ENCODE measurements around the gene TMCC1.
"Not testable (repeated sequence)": the region's sequence is repeated elsewhere in the genome, so short reads cannot be mapped to it uniquely, and the experiment has no call there.

TMCC1 gene

GRCh38 chr3:129640985-129641384, 252.5 kb downstream of the TMCC1 start:
- not testable (repeated sequence) for DNase-seq

- no peak for DNase-seq
Observed at GRCh38 chr3:129638481-129638880, 255.0 kb downstream of the TMCC1 start.

DNA sequence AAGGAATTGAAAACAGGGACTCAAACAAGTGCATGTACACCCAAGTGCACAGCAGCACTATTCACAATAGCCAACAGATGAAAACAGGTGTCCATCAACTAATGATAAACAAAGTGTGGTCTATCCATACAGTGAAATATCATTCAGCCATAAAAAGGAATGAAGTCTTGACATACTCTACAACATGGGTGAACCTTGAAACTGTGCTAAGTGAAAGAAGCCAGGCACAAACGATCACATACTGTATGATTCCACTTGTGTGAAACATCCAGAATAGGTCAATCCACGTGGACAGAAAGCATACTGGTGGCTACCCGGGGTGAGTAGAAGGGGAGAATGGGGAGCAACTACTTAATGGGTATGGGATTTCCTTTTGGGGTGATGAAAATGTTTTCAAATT, 257.4 kb downstream of the TMCC1 start:
- DNase-seq = no peak

DNA sequence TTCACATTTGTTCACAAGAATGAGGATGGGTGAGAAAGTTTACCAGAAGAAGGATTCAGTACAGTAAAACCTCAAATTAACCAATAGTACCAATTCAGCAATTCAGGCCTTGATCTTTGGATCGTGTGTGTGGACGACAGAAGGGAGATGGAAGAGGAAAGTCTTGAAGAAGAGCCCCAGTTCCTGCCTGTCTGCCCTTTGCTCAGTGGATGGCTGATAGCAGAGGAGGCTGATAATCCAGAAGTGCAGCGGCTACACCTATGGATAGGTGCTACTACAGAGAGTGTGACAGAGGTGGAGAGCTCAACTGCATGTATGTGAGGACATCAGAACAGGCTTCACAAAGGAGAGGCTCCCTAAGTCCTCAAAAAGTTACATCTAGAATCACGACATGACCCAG, 257.9 kb downstream of the TMCC1 start:
- no peak for DNase-seq

- no peak for DNase-seq
Observed at GRCh38 chr3:129633751-129634481, 259.6 kb downstream of the TMCC1 start.

DNA sequence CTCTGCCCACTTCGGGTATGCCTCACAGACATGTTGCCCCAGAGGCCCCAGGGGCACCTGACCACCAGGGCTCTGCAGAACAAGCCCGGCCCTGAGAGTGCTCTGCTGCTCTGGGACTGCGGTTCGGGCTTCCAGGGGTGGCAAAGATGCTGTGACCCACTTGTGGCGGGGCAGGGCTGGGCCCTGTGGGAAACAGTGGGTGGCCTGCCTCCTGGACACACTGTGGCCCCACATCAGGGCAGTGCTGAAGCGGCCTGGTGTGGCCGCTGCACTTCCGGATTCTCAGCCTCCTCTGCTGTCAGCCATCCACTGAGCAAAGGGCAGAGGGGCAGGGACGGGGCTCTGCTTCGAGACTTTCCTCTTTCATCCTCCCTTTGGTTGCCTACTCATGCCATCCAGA, 260.5 kb downstream of the TMCC1 start:
- no peak for DNase-seq

DNA sequence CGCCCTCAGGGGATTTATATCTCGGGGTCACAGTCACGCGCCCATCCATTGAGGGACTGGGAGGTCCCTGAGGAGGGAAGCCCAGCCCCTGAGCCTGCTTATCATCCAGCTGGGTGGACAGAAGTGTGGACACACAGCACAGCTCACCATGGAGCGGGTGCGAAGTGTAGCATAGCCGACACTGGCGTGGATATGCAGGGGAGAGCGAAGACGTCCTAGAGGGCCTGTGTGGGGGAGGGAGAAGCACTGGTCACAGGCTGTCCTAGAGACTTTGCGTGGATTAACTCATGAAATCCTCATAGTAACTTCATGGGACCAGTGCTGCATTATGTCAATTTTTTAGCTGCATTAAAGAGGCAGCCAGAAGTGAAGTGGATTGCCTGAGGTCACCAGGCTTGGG, 261.0 kb downstream of the TMCC1 start:
- DNase-seq = no peak

GRCh38 chr3:129632056-129632455, 261.5 kb downstream of the TMCC1 start:
- DNase-seq = no peak

- no peak for DNase-seq
Observed at GRCh38 chr3:129629011-129629410, 264.5 kb downstream of the TMCC1 start.

DNA sequence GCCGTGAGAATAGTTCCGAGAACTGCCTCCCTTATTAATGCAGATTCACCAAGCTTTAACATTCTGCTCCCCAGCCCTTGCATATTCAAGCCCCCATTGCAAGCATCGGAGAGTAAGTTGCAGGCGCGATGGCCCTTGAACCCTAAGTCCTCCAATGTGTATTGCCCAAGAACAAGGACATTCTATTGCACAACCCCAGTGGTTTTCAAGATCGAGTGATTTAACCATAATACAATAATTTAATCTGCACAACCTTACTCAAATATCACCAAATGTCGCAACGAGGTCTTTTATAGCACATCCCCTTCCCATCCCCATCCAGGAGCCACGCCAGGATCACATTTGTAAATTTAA, 265.4 kb downstream of the TMCC1 start:
- no peak for DNase-seq

- DNase-seq = peak; percentile 83
Observed at GRCh38 chr3:129627350-129628168, 266.0 kb downstream of the TMCC1 start.

GRCh38 chr3:129626744-129627349, 266.7 kb downstream of the TMCC1 start:
- peak; percentile 90 for DNase-seq

DNA sequence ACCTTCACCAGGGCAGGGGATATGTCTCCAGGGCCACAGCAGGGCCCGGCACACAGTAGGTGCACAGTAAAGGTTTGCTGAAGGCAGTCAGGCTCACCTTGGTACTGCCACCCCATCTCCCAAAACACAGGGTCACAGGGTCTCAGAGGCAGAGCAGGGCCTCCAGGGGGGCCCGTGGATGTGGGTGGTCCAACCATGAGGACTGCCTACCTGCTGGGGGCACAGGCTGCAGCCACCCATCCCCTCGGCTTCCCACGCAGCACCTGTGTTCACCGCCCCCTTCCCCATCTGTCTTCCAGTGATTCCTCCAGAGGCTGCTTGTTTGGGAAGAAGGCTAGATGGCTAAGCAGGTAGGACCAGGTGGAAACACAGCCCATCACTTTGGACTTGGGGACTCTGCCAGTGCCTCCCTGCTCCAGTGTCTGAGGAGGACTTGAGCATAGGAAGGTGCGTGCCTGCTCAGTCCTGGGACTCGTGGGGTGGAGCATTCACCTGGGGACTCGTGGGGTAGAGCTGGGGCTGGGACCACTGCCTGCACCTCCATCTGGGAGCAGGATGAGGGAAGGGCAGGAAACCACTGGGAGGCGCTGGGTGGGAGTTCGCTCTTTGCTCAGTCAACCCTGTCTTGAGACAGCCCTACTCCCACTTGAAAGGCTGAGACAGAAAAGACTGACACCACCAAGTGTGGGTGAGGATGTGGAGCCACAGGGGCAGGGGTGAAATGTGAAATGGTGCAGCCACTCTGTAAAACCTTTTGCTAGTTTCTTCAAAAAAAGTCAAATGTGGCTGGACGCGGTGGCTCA, 268.2 kb downstream of the TMCC1 start:
- no peak for DNase-seq

GRCh38 chr3:129624347-129625071, 269.0 kb downstream of the TMCC1 start:
- no peak for DNase-seq

DNA sequence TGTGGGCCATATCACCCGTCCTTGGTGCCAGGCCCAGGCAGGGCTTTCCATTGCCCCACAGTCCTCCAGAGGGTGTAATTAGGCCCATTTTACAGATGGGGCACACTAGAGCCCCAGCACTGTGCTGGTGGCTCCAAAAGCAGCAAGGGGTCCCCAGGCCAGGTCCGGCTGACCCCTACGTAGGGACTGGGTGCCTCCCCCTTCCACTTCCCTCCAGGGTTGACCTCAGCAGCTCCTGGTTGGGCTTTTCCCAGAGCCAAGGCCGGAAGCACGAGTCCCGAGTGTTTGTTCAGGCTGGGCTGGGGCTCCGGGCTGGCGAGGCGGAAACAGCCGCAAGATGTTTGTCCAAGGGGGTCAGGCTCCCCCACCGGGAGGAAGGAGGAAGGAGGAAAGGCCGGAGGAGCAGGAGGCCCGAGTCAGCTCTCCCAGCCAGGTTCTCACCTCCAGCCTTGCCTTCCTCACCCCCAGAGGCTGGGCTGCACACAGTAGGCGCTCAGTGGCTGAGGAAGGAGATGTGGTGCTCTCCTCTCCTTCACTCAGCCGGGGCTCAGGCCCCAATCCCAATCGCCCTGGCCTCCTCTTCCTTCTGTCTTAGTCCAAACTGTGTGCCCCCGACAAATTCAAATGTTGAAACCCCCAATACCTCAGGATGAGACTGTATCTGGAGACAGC, 269.9 kb downstream of the TMCC1 start:
- DNase-seq = no peak

DNA sequence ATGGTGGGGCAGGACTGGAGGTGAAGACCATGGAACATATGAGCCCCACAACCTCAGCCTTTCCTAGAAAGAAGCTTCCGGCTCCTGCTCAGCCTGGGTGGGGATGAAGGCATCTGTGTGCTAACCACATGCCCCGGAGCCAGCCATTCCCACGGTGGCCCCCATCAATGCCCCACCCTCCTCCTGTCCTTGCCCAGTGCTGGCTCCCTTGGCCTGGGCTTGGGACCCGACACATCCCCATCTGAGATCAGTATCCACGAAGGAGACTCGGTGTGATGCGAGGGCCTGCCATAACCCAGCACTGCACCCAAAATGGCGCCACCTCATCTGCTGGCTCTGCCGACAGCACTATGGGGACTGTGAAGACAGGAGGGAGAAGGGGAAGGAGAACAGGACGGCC, 270.6 kb downstream of the TMCC1 start:
- DNase-seq = no peak

DNA sequence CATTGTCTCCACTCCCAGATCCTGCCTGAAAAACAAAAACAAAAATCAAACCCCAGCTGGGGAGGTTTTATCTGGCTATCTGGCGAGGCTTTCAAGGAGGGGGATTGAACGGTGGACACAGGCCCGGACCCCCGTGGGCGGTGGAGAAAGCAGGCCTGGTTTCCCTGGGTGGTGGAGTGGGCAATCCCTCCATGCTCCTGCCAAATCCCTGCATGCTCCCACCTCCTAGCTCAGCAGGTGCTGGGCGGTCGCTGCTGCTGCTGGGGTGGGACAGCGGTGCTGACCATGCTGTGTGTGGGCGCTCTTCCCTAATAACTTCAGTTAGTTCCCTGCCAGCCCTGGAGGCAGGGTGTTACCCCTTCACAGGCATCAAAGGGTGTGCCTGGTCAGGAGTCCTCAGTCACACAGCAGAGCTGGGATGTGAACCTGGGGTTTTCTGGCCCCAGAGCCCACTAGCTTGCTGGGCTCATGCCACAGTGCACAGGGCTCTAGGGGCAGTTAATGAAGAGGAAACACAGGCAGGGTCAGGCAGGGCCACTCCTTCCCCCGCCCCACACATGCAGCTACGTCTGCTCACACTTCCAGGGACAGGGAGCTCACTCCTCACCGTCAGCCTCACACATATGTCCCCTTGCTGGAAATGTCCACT, 271.2 kb downstream of the TMCC1 start:
- DNase-seq = no peak

DNA sequence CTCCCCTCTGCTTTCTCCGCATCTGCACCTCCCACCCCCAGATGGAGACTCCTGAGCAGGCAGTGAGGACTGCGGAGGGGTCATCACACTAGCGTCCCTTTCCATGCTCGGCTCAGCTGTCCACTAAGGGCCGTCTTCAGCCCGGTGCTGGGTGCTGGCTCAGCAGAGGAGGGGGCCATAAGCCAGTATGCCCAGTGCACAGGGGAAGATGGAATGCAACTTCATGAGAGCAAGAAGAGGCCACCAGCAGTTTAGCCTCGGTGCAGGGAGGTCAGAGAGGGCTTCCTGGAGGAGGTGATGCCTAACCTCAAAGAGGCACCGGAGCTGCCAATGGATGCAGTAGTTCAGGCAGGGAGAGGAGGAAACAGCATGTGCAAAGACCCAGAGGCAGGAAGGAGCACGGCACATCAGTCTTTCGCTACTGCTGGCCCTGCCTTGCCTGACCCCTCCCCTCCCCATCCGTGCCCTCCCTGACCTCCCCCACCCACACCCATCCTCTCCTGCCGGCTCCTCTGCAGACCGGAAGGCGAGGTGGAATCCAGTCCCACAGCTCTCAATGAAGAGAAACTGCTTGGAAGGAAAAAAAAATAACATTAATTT, 271.8 kb downstream of the TMCC1 start:
- no peak for DNase-seq

- no peak for DNase-seq
Observed at GRCh38 chr3:129620828-129621559, 272.5 kb downstream of the TMCC1 start.

DNA sequence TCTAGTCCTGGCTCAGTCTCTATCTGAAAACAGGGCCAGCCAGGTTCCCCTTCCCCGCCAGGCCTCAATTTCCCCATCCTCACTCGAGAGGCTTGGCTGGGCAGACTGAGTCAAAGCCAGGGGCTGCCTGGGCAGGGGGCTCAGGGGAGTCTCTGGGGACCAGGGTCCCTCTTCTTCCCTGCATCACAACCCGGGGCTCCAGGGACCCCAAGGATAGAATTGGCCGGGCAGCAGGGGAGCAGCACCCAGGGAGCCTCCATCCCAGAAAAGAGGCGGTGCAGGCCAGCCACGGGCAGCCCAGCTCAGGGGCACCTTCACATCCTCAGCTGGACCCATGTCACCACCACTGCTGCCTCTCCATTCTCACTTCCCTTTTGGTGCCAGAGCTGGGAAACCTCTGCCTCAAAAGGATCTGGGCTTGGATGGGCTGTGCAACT, 273.8 kb downstream of the TMCC1 start:
- DNase-seq = no peak
